Mesenchymal stem cell (in vitro differentiated cells and primary cell): ENCODE data around the gene KIF17.

Experiments used
- DNase-seq: peaks from one replicate; pipeline ENCODE4 v3.0.0-alpha.2; 2013
- H2AFZ ChIP-seq: one replicate; pipeline ENCODE4 v1.6.1; 2013; ENCODE audit warnings: low read depth, mild to moderate bottlenecking, control low read depth, inconsistent platforms, low read length, moderate library complexity
- H2AK5ac ChIP-seq: 2 replicates; pipeline ENCODE4 v1.6.1; 2013; ENCODE audit warnings: low read length, moderate library complexity, mild to moderate bottlenecking, inconsistent platforms; ENCODE audit not compliant: severe bottlenecking
- H2BK120ac ChIP-seq: one replicate; pipeline ENCODE4 v1.6.1; 2013; ENCODE audit warnings: low read depth, mild to moderate bottlenecking, inconsistent platforms, low read length, moderate library complexity
- H2BK12ac ChIP-seq, 2 experiments: one replicate each; pipeline ENCODE4 v1.6.1; 2013; ENCODE audit warnings: inconsistent platforms in 2 of 2, low read length in 2 of 2, mild to moderate bottlenecking in 2 of 2, moderate library complexity in 2 of 2, control low read depth in 1 of 2
- H2BK15ac ChIP-seq: one replicate; pipeline ENCODE4 v1.6.1; 2013; ENCODE audit warnings: mild to moderate bottlenecking, low read depth, inconsistent platforms; ENCODE audit not compliant: poor library complexity, severe bottlenecking
- H2BK5ac ChIP-seq: 2 replicates; pipeline ENCODE4 v1.6.1; 2013; ENCODE audit warnings: low read depth, mild to moderate bottlenecking, low read length, control low read depth, inconsistent platforms; ENCODE audit not compliant: poor library complexity, severe bottlenecking
- H3K14ac ChIP-seq, 2 experiments: one replicate each; pipeline ENCODE4 v1.6.1; 2013; ENCODE audit warnings: inconsistent platforms in 2 of 2, low read length in 2 of 2, control low read depth in 1 of 2, mild to moderate bottlenecking in 1 of 2, moderate library complexity in 1 of 2
- H3K18ac ChIP-seq, 2 experiments: one replicate each; pipeline ENCODE4 v1.6.1; 2013; ENCODE audit warnings: inconsistent platforms in 2 of 2, low read length in 2 of 2, control low read depth in 1 of 2, low read depth in 1 of 2, mild to moderate bottlenecking in 1 of 2
- H3K23ac ChIP-seq, 2 experiments: one replicate each; pipeline ENCODE4 v1.6.1; 2013; ENCODE audit warnings: inconsistent platforms in 2 of 2, low read length in 2 of 2, mild to moderate bottlenecking in 2 of 2, moderate library complexity in 2 of 2, control low read depth in 1 of 2
- H3K27ac ChIP-seq: 2 replicates; pipeline ENCODE4 v1.5.1; 2013; ENCODE audit warnings: mild to moderate bottlenecking, moderate library complexity, low read length, control low read depth, inconsistent platforms; ENCODE audit not compliant: poor library complexity, severe bottlenecking
- H3K27me3 ChIP-seq, 2 experiments: 2 replicates each; pipeline versions ENCODE4 v1.6.1 to v1.7.0; 2013; ENCODE audit warnings: low read length in 2 of 2, mild to moderate bottlenecking in 2 of 2, moderate library complexity in 2 of 2, control low read depth in 1 of 2, inconsistent platforms in 1 of 2; ENCODE audit not compliant: control insufficient read depth in 1 of 2, insufficient read depth in 1 of 2
- H3K36me3 ChIP-seq, 2 experiments: 2 replicates each; pipeline versions ENCODE4 v1.6.1 to v1.7.0; 2013; ENCODE audit warnings: low read length in 2 of 2, control low read depth in 1 of 2, inconsistent platforms in 1 of 2, low read depth in 1 of 2, mild to moderate bottlenecking in 1 of 2; ENCODE audit not compliant: insufficient read depth in 2 of 2, control insufficient read depth in 1 of 2
- H3K4ac ChIP-seq, 2 experiments: one replicate each; pipeline ENCODE4 v1.6.1; 2013; ENCODE audit warnings: inconsistent platforms in 2 of 2, low read length in 2 of 2, mild to moderate bottlenecking in 2 of 2, moderate library complexity in 2 of 2, control low read depth in 1 of 2, low read depth in 1 of 2
- H3K4me1 ChIP-seq: 2 replicates; pipeline ENCODE4 v1.6.1; 2013; ENCODE audit warnings: low read depth, low read length, control low read depth; ENCODE audit not compliant: control insufficient read depth, insufficient read depth
- H3K4me2 ChIP-seq: 2 replicates; pipeline ENCODE4 v1.6.1; 2013; ENCODE audit warnings: low read length, mild to moderate bottlenecking, inconsistent platforms; ENCODE audit not compliant: poor library complexity, severe bottlenecking
- H3K4me3 ChIP-seq, 2 experiments: 2 replicates each; pipeline versions ENCODE4 v1.5.1 to v1.7.0; 2013; ENCODE audit warnings: low read length in 2 of 2, mild to moderate bottlenecking in 2 of 2, control low read depth in 1 of 2, low read depth in 1 of 2; ENCODE audit not compliant: insufficient read depth in 1 of 2
- H3K79me1 ChIP-seq: replicated peaks from 2 replicates; pipeline ENCODE4 v1.6.1; 2013; ENCODE audit warnings: mild to moderate bottlenecking, control low read depth, low read length, inconsistent platforms; ENCODE audit not compliant: poor library complexity, severe bottlenecking
- H3K9ac ChIP-seq: 2 replicates; pipeline ENCODE4 v1.7.0; 2013; ENCODE audit warnings: mild to moderate bottlenecking, low read length, moderate library complexity
- H3K9me3 ChIP-seq: 2 replicates; pipeline ENCODE4 v1.7.0; 2013; ENCODE audit warnings: mild to moderate bottlenecking, low read length; ENCODE audit not compliant: control insufficient read depth
- H4K8ac ChIP-seq: one replicate; pipeline ENCODE4 v1.6.1; 2013; ENCODE audit warnings: inconsistent platforms, mild to moderate bottlenecking, low read length, moderate library complexity
- H4K91ac ChIP-seq: one replicate; pipeline ENCODE4 v1.6.1; 2013; ENCODE audit warnings: mild to moderate bottlenecking, low read length, inconsistent platforms
- WGBS: methylation state at CpG from one replicate; pipeline ENCODE4 v1.1.7; 2013; ENCODE audit warnings: mixed read lengths; 5-methylcytosine and 5-hydroxymethylcytosine counted together

The KIF17 gene

DNA sequence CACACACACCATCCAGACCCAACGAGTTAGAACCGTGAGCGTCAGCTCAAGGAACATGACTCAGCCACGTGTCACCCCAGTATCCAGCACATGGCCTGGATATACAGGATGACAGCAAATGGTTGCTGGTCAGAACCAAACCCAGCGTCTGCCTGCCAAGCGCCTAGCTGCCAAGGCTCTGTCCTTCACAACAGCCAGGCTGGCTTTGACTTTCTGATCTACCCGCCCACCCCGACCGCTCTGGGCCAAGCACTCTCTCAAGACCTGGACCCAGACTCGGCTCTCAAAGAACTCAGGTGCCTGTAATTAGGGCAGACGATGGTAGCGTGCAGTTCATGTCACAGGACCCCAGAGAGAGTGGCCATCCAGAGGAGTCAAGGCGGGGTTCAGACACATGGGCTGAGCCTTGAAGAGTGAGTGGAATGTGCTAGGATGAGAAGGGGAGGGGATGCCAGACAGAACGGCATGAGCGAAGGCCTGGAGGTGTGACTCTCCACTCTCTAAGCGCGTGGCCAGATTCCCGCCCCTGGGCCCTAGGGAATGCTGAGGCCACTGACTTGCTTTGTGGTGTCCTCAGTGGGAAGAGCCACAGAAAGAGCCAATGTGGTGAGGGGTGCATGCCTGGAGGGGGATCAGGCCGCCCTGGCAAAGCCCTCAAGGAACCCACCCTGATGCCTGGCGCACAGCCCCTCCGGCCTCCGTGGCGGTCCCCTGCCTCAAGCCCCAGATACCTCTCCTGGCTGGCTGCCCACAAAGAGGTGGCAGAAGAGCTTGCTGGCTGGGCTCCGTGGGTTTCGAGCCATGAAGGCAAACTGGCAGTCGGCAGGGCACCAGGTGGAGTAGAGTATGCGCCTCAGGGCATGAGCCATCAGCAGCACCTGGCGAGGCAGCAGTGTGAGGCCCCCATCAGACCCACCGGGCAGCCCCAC lies 7.6 kb upstream of the KIF17 start:
- peak overlapping the region in 1 of 2 experiments; percentile 16 for H3K23ac ChIP-seq
- peaks cover 0 to 26% of the 10 kb centered on the region in 2 experiments for H3K27me3 ChIP-seq
- H3K4ac ChIP-seq: no peak overlapping the region
- no peak overlapping the region for H4K8ac ChIP-seq
- H3K14ac ChIP-seq: no peak overlapping the region
- no peak overlapping the region for H2BK12ac ChIP-seq
- peaks cover 22% of the 10 kb centered on the region for H3K79me1 ChIP-seq
- H2BK15ac ChIP-seq: no peak overlapping the region
- no peak overlapping the region for H4K91ac ChIP-seq
- H2AFZ ChIP-seq: no peak overlapping the region
- H3K4me3 ChIP-seq: no peak overlapping the region
- no peaks in the 10 kb centered on the region for H3K9me3 ChIP-seq
- H3K36me3 ChIP-seq: peaks cover 0 to 59% of the 10 kb centered on the region in 2 experiments
- peaks cover 39% of the 10 kb centered on the region for H3K4me1 ChIP-seq
- no peak overlapping the region for H2BK120ac ChIP-seq
- no peak overlapping the region for H3K4me2 ChIP-seq
- H2AK5ac ChIP-seq: no peak overlapping the region
- 80% methylated on average over 29 of the region's 29 CpGs for WGBS
- no peak overlapping the region for H3K27ac ChIP-seq
- H2BK5ac ChIP-seq: no peak overlapping the region
- peak; percentile 77 for DNase-seq
- H3K18ac ChIP-seq: peak overlapping the region in 1 of 2 experiments; percentile 38
- no peak overlapping the region for H3K9ac ChIP-seq

DNA sequence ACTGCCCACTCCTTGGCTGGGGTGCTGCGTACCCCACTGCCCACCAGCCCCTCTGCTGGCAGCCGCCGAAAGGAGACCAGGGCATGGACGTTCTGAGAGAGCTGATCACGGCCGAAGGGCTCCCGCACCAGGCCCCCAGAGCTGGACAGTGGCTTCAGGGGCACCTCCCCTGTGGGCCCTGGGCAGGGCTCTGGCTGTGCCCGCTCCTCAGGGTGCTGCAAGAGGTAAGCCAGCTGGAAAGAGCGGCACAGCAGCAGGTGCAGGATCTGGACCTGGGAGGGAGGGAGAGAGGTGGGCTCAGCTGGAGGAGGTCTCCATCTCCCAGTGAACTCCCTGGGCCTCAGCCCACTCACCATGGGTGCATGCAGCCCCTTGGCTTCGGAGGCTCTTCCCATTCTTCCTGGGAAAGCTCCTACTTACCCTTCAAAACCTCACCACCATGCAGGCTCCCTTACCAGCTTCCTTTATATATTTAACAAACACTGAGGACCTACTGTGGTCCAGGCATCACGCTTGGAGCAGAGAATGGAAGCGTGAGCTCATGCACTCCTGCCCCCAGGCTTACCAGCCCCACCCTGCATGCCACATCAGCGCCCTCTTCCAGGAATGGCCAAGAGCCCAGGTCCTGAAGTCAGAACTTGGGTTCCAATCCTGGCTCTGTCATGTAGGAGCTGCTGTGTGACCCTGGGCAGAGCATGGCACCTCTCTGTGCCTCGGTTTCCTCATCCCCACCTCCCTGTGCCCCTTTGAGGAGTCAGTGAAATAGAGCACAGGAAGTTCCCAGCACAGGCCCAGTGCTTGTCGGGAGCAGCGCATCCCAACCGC lies 6.8 kb upstream of the KIF17 start:
- Histone ChIP-seq H3K23ac (no peak overlapping the region), H4K8ac (no peak overlapping the region), H2AFZ (no peak overlapping the region), H3K36me3 (peaks cover 0 to 62% of the 10 kb centered on the region in 2 experiments), H2AK5ac (no peak overlapping the region), H3K4me2 (no peak overlapping the region), H3K79me1 (peaks cover 15% of the 10 kb centered on the region), H3K4me3 (no peak overlapping the region), H3K4me1 (peaks cover 33% of the 10 kb centered on the region), H3K4ac (no peak overlapping the region), H3K9me3 (no peaks in the 10 kb centered on the region), H2BK15ac (no peak overlapping the region), H4K91ac (no peak overlapping the region), H3K18ac (no peak overlapping the region), H3K9ac (no peak overlapping the region), H2BK5ac (no peak overlapping the region), H3K14ac (no peak overlapping the region), H2BK12ac (no peak overlapping the region), H3K27ac (no peak overlapping the region), H2BK120ac (no peak overlapping the region), H3K27me3 (peaks cover 0 to 23% of the 10 kb centered on the region in 2 experiments)
- 85% methylated on average over 16 of the region's 17 CpGs for WGBS
- DNase-seq: no peak

GRCh38 chr1:20723537-20724363 lies 5.9 kb upstream of the KIF17 start:
- Histone ChIP-seq H2BK15ac (no peak overlapping the region), H2AK5ac (no peak overlapping the region), H2AFZ (no peak overlapping the region), H3K14ac (no peak overlapping the region), H3K4ac (no peak overlapping the region), H4K91ac (peak overlapping the region; percentile 25), H3K9me3 (no peaks in the 10 kb centered on the region), H3K18ac (no peak overlapping the region), H3K23ac (no peak overlapping the region), H3K79me1 (peaks cover 14% of the 10 kb centered on the region), H2BK12ac (no peak overlapping the region), H3K27me3 (peaks cover 0 to 21% of the 10 kb centered on the region in 2 experiments), H3K4me2 (no peak overlapping the region), H3K4me1 (peaks cover 32% of the 10 kb centered on the region), H3K27ac (no peak overlapping the region), H2BK120ac (no peak overlapping the region), H3K9ac (no peak overlapping the region), H2BK5ac (no peak overlapping the region), H4K8ac (no peak overlapping the region), H3K4me3 (peak overlapping the region in 1 of 2 experiments; percentile 18), H3K36me3 (peaks cover 0 to 62% of the 10 kb centered on the region in 2 experiments)
- WGBS: 97% methylated on average over 35 of the region's 35 CpGs
- no peak for DNase-seq
